Subcutaneous abdominal adipose tissue (tissue), 5 donors: Measurements from ENCODE around the gene ANKRD10.

Source experiments
- H3K27ac ChIP-seq: one replicate; pipeline ENCODE4 v1.7.0; 2013; ENCODE audit warnings: low read depth, mild to moderate bottlenecking, inconsistent platforms, low read length, moderate library complexity
- H3K27me3 ChIP-seq, 5 donors: one replicate each; pipeline ENCODE4 v1.7.0; 2013; ENCODE audit warnings: low read length in 5 of 5, inconsistent platforms in 1 of 5; ENCODE audit not compliant: control insufficient read depth in 5 of 5, insufficient read depth in 4 of 5
- H3K36me3 ChIP-seq, 5 donors: one replicate each; pipeline ENCODE4 v1.7.0; 2013; ENCODE audit warnings: low read length in 5 of 5; ENCODE audit not compliant: control insufficient read depth in 5 of 5, insufficient read depth in 5 of 5
- H3K4me1 ChIP-seq, 5 donors: one replicate each; pipeline ENCODE4 v1.7.0; 2013; ENCODE audit warnings: low read length in 5 of 5, mild to moderate bottlenecking in 3 of 5, moderate library complexity in 1 of 5; ENCODE audit not compliant: control insufficient read depth in 5 of 5, insufficient read depth in 5 of 5
- H3K4me3 ChIP-seq, 5 donors: one replicate each; pipeline ENCODE4 v1.7.0; 2013; ENCODE audit warnings: low read length in 5 of 5, low read depth in 1 of 5
- H3K9ac ChIP-seq, 5 donors: one replicate each; pipeline ENCODE4 v1.7.0; 2013; ENCODE audit warnings: low read length in 5 of 5, mild to moderate bottlenecking in 4 of 5, moderate library complexity in 3 of 5
- H3K9me3 ChIP-seq, 5 donors: one replicate each; pipeline ENCODE4 v1.7.0; 2013; ENCODE audit warnings: low read length in 5 of 5; ENCODE audit not compliant: control insufficient read depth in 5 of 5
- donor health status: healthy.
- donor health status: healthy.
- donor health status: healthy.
- donor health status: healthy.
- donor health status: healthy.

ANKRD10 gene

GRCh38 chr13:110945928-110946570, 31.2 kb upstream of the ANKRD10 start:
- Histone ChIP-seq H3K9ac (no peak overlapping the region), H3K36me3 (no peaks in the 10 kb centered on the region)

GRCh38 chr13:110944968-110945927, 30.4 kb upstream of the ANKRD10 start:
- Histone ChIP-seq H3K9ac (no peak overlapping the region), H3K27me3 (no peaks in the 10 kb centered on the region), H3K27ac (peak overlapping the region; percentile 48), H3K4me3 (no peak overlapping the region), H3K36me3 (no peaks in the 10 kb centered on the region), H3K9me3 (no peaks in the 10 kb centered on the region), H3K4me1 (peaks cover 0 to 14% (median 7%) of the 10 kb centered on the region in 5 donors)

More at GRCh38 chr13:110945928-110946570, 31.2 kb upstream of the ANKRD10 start:
- peaks cover 0 to 14% (median 7%) of the 10 kb centered on the region in 5 donors for H3K4me1 ChIP-seq
- no peaks in the 10 kb centered on the region for H3K27me3 ChIP-seq
- H3K27ac ChIP-seq: no peak overlapping the region
- H3K9me3 ChIP-seq: no peaks in the 10 kb centered on the region
- H3K4me3 ChIP-seq: no peak overlapping the region

GRCh38 chr13:110944121-110944967, 29.5 kb upstream of the ANKRD10 start:
- Histone ChIP-seq H3K9ac (no peak overlapping the region), H3K4me3 (no peak overlapping the region), H3K9me3 (no peaks in the 10 kb centered on the region), H3K27me3 (no peaks in the 10 kb centered on the region), H3K36me3 (no peaks in the 10 kb centered on the region), H3K4me1 (peaks cover 0 to 14% (median 7%) of the 10 kb centered on the region in 5 donors), H3K27ac (peak overlapping the region; percentile 48)

- Histone ChIP-seq H3K9me3 (no peaks in the 10 kb centered on the region), H3K4me1 (peaks cover 0 to 14% (median 7%) of the 10 kb centered on the region in 5 donors), H3K9ac (no peak overlapping the region)
Observed at GRCh38 chr13:110942248-110942981, 27.5 kb upstream of the ANKRD10 start.

GRCh38 chr13:110938662-110939421, 24.0 kb upstream of the ANKRD10 start:
- H3K4me3 ChIP-seq: no peak overlapping the region
- H3K9me3 ChIP-seq: peaks cover 2 to 12% (median 4%) of the 10 kb centered on the region in 5 donors
- H3K27me3 ChIP-seq: no peaks in the 10 kb centered on the region
- H3K9ac ChIP-seq: no peak overlapping the region
- H3K27ac ChIP-seq: no peak overlapping the region
- H3K36me3 ChIP-seq: no peaks in the 10 kb centered on the region
- peaks cover 0 to 3% (median 0%) of the 10 kb centered on the region in 5 donors for H3K4me1 ChIP-seq

More at GRCh38 chr13:110942248-110942981, 27.5 kb upstream of the ANKRD10 start:
- H3K27ac ChIP-seq: no peak overlapping the region
- H3K27me3 ChIP-seq: no peaks in the 10 kb centered on the region
- no peak overlapping the region for H3K4me3 ChIP-seq
- H3K36me3 ChIP-seq: no peaks in the 10 kb centered on the region

- H3K36me3 ChIP-seq: no peaks in the 10 kb centered on the region
- no peaks in the 10 kb centered on the region for H3K4me1 ChIP-seq
- no peaks in the 10 kb centered on the region for H3K27me3 ChIP-seq
- H3K9me3 ChIP-seq: peaks cover 7 to 22% (median 12%) of the 10 kb centered on the region in 5 donors
- no peak overlapping the region for H3K4me3 ChIP-seq
- H3K9ac ChIP-seq: no peak overlapping the region
- H3K27ac ChIP-seq: no peak overlapping the region
Observed at GRCh38 chr13:110937511-110938285, 22.8 kb upstream of the ANKRD10 start.

- peaks cover 7 to 22% (median 14%) of the 10 kb centered on the region in 5 donors for H3K9me3 ChIP-seq
- H3K27ac ChIP-seq: no peak overlapping the region
- H3K36me3 ChIP-seq: no peaks in the 10 kb centered on the region
- H3K4me3 ChIP-seq: no peak overlapping the region
- H3K27me3 ChIP-seq: no peaks in the 10 kb centered on the region
- no peak overlapping the region for H3K9ac ChIP-seq
- H3K4me1 ChIP-seq: no peaks in the 10 kb centered on the region
Observed at GRCh38 chr13:110936519-110936918, 21.6 kb upstream of the ANKRD10 start.

GRCh38 chr13:110932588-110932987, 17.7 kb upstream of the ANKRD10 start:
- H3K9me3 ChIP-seq: peaks cover 7 to 28% (median 19%) of the 10 kb centered on the region in 5 donors
- no peak overlapping the region for H3K4me3 ChIP-seq
- H3K9ac ChIP-seq: no peak overlapping the region
- no peaks in the 10 kb centered on the region for H3K27me3 ChIP-seq
- no peaks in the 10 kb centered on the region for H3K36me3 ChIP-seq
- H3K27ac ChIP-seq: no peak overlapping the region
- H3K4me1 ChIP-seq: peaks cover 0 to 9% (median 0%) of the 10 kb centered on the region in 5 donors
